ENCODE measurements around the gene FRYL.

FRYL gene

GRCh38 chr4:48554606-48555005 is 225.5 kb downstream of the FRYL start:
- no peak overlapping the region for H3K4me3 ChIP-seq (ENCODE audit: low read length)
- TF ChIP-seq, protein P1, sequence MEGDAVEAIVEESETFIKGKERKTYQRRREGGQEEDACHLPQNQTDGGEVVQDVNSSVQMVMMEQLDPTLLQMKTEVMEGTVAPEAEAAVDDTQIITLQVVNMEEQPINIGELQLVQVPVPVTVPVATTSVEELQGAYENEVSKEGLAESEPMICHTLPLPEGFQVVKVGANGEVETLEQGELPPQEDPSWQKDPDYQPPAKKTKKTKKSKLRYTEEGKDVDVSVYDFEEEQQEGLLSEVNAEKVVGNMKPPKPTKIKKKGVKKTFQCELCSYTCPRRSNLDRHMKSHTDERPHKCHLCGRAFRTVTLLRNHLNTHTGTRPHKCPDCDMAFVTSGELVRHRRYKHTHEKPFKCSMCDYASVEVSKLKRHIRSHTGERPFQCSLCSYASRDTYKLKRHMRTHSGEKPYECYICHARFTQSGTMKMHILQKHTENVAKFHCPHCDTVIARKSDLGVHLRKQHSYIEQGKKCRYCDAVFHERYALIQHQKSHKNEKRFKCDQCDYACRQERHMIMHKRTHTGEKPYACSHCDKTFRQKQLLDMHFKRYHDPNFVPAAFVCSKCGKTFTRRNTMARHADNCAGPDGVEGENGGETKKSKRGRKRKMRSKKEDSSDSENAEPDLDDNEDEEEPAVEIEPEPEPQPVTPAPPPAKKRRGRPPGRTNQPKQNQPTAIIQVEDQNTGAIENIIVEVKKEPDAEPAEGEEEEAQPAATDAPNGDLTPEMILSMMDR (conservative IDR thresholded peaks at IDR 0.05; ENCODE audit: low read depth, low read length): no peak

GRCh38 chr4:48553720-48554119 is 226.4 kb downstream of the FRYL start:
- H3K4me3 ChIP-seq (ENCODE audit: low read length): no peak overlapping the region
- TF ChIP-seq, protein P1 (conservative IDR thresholded peaks at IDR 0.05; ENCODE audit: low read depth, low read length): no peak
- DNase-seq (ENCODE audit: low read depth): no peak

More at GRCh38 chr4:48554606-48555005, 225.5 kb downstream of the FRYL start:
- DNase-seq (ENCODE audit: low read depth): no peak

- no peak for DNase-seq (ENCODE audit: low read depth)
- TF ChIP-seq, protein P1 (conservative IDR thresholded peaks at IDR 0.05; ENCODE audit: low read depth, low read length): peak; percentile 75
- H3K4me3 ChIP-seq (ENCODE audit: low read length): no peak overlapping the region
Observed at GRCh38 chr4:48546336-48546735, 233.7 kb downstream of the FRYL start.

DNA sequence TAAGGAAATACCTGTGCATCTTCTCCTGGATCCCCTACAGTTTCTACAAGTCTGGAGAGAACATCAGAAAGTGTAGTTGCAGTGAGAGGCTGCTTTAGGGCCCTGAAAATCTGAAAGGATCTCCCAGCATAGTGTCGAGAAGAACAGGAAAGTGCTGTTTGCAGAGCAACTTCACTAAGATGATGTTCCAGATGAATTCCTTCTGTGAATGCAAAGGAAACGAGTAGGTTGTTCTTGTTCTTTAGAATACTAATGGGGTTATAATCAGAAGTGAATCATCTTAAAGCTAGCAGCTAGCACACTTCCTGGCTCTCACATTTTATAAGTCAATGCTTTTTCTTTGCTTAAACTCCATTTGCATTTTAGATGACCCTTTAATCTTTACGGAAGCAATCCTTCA is 236.3 kb downstream of the FRYL start:
- TF ChIP-seq, protein P1 (conservative IDR thresholded peaks at IDR 0.05; ENCODE audit: low read depth, low read length): no peak
- no peak overlapping the region for H3K4me3 ChIP-seq (ENCODE audit: low read length)
- no peak for DNase-seq (ENCODE audit: low read depth)

GRCh38 chr4:48542888-48543287 is 237.2 kb downstream of the FRYL start:
- TF ChIP-seq, protein P1 (conservative IDR thresholded peaks at IDR 0.05; ENCODE audit: low read depth, low read length): no peak
- H3K4me3 ChIP-seq (ENCODE audit: low read length): no peak overlapping the region
- DNase-seq (ENCODE audit: low read depth): no peak

GRCh38 chr4:48539597-48539996 is 240.5 kb downstream of the FRYL start:
- TF ChIP-seq, protein P1 (conservative IDR thresholded peaks at IDR 0.05; ENCODE audit: low read depth, low read length): no peak

GRCh38 chr4:48538358-48538757 is 241.7 kb downstream of the FRYL start:
- no peak for DNase-seq (ENCODE audit: low read depth)
- TF ChIP-seq, protein P1 (conservative IDR thresholded peaks at IDR 0.05; ENCODE audit: low read depth, low read length): no peak
- H3K4me3 ChIP-seq (ENCODE audit: low read length): no peak overlapping the region

More at GRCh38 chr4:48539597-48539996, 240.5 kb downstream of the FRYL start:
- DNase-seq (ENCODE audit: low read depth): no peak
- no peak overlapping the region for H3K4me3 ChIP-seq (ENCODE audit: low read length)

All from retinal pigment epithelial cell (primary cell).